Measurements from ENCODE around the gene PTPRN2.

Gene PTPRN2

DNA sequence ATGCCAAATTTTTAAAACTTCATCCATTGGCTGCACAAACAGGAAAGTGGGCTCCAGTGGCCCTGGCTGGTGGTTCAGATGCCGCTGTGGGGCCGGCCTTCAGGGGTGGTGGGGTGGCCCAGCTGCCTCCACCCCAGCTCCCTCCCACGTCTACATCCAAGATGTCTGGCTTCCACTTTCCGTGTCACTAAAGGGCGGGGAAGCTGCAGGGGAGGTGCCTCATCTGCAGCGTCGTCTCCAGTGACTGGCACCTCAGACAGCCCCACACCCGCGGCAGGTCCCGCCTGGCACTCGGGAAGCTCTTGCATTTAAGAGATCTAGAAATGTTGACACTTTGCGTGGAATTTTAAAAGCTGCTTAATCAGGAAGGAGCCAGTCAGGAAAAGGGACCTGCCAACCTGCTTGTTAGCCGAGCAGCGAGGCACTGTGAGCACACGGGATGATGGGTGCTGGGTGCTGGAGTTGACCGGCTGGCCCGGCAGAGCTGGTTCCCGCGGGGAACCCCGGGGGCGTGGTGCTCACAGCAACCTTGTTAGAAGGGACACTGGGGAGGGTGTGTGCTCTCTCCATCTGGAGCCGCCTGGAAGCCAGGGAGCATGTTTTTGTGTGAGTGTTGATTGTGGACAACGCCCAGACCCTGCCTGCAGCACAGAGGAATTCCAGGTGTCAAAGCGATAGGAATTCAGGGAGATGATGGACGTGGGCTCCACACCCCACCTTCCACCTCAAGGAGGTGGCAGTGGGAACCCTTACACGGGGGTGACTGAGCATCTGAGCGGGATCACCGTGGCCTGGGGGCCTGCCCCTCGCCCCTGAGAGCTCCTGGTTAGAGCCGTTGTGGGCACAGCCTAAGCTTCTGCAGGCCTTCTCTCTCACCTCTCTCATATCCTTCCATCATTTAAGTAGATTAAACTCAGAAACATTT is 320.5 kb downstream of the PTPRN2 start:
- no peak for DNase-seq (ENCODE audit: low spot score)
- in situ Hi-C loops (cut with MboI; ENCODE audit: low sequenced_read_pairs, unreplicated experiment) = no loop called here
- TF ChIP-seq, protein P1, sequence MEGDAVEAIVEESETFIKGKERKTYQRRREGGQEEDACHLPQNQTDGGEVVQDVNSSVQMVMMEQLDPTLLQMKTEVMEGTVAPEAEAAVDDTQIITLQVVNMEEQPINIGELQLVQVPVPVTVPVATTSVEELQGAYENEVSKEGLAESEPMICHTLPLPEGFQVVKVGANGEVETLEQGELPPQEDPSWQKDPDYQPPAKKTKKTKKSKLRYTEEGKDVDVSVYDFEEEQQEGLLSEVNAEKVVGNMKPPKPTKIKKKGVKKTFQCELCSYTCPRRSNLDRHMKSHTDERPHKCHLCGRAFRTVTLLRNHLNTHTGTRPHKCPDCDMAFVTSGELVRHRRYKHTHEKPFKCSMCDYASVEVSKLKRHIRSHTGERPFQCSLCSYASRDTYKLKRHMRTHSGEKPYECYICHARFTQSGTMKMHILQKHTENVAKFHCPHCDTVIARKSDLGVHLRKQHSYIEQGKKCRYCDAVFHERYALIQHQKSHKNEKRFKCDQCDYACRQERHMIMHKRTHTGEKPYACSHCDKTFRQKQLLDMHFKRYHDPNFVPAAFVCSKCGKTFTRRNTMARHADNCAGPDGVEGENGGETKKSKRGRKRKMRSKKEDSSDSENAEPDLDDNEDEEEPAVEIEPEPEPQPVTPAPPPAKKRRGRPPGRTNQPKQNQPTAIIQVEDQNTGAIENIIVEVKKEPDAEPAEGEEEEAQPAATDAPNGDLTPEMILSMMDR (IDR thresholded peaks at IDR 0.05; ENCODE audit: borderline replicate concordance, control extremely low read depth, extremely low read depth, insufficient read depth, missing control alignments) = no peak

DNA sequence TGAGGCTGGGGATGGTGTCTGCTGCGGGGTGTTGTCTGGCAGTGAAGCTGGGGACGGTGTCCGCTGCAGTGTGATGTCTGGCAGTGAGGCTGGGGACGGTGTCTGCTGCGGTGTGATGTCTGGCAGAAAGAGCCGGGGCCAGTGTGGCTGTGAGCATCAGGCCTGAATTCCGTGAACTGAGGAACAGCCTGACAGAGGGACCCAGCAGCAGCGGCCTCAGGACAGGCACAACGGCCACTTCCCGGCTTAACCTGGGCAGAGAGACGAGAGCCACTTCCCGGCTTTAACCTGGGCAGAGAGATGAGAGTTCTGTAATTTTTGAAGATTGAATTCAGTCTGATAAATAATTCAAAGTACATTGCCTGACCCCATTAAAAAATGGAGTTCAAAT is 321.2 kb downstream of the PTPRN2 start:
- DNase-seq (ENCODE audit: low spot score) = no peak
- TF ChIP-seq, protein P1 (IDR thresholded peaks at IDR 0.05; ENCODE audit: borderline replicate concordance, control extremely low read depth, extremely low read depth, insufficient read depth, missing control alignments) = no peak
- in situ Hi-C loops (cut with MboI; ENCODE audit: low sequenced_read_pairs, unreplicated experiment) = no loop called here

- in situ Hi-C loops (cut with MboI; ENCODE audit: low sequenced_read_pairs, unreplicated experiment) = no loop called here
- no peak for DNase-seq (ENCODE audit: low spot score)
- TF ChIP-seq, protein P1 (IDR thresholded peaks at IDR 0.05; ENCODE audit: borderline replicate concordance, control extremely low read depth, extremely low read depth, insufficient read depth, missing control alignments) = no peak
Measured at GRCh38 chr7:158265743-158266080, 321.9 kb downstream of the PTPRN2 start.

- TF ChIP-seq, protein P1 (IDR thresholded peaks at IDR 0.05; ENCODE audit: borderline replicate concordance, control extremely low read depth, extremely low read depth, insufficient read depth, missing control alignments) = no peak
- in situ Hi-C loops (cut with MboI; ENCODE audit: low sequenced_read_pairs, unreplicated experiment) = no loop called here
- no peak for DNase-seq (ENCODE audit: low spot score)
Measured at GRCh38 chr7:158264881-158265742, 322.5 kb downstream of the PTPRN2 start.

GRCh38 chr7:158263964-158264748 is 323.5 kb downstream of the PTPRN2 start:
- in situ Hi-C loops (cut with MboI; ENCODE audit: low sequenced_read_pairs, unreplicated experiment) = no loop called here
- TF ChIP-seq, protein P1 (IDR thresholded peaks at IDR 0.05; ENCODE audit: borderline replicate concordance, control extremely low read depth, extremely low read depth, insufficient read depth, missing control alignments) = no peak
- DNase-seq (ENCODE audit: low spot score) = no peak
